Neural cell (in vitro differentiated cells): Measurements from ENCODE around the gene CBFA2T3. TPM values are rescaled to one million over a fixed set of nuclear protein-coding genes. Genes with fewer than 3 reads are reported as not detected.

Source experiments
- H2AFZ ChIP-seq: fragments of 200-600, 300-800 bp; sonication (generic), shearing (Covaris generic); 2 replicates; pipeline ENCODE4 v1.6.0; 2014; ENCODE audit warnings: low read depth, mild to moderate bottlenecking, antibody characterized with exemption, low read length, moderate library complexity
- H3F3A ChIP-seq: fragments of 200-600 bp; shearing (Covaris generic); 2 replicates; pipeline ENCODE4 v1.6.1; 2016; ENCODE audit warnings: mild to moderate bottlenecking, moderate library complexity, mixed read lengths, antibody characterized with exemption, low read length; ENCODE audit not compliant: insufficient read depth, poor library complexity, severe bottlenecking
- H3K27ac ChIP-seq: fragments of 200-600, 300-800 bp; sonication (generic), shearing (Covaris generic); 2 replicates; pipeline ENCODE4 v1.5.1; 2014; ENCODE audit warnings: mild to moderate bottlenecking, low read length, moderate library complexity
- H3K27me3 ChIP-seq: fragments of 300-800, 200-600 bp; sonication (generic), shearing (Covaris generic); 2 replicates; pipeline ENCODE4 v1.6.0; 2014; ENCODE audit warnings: mild to moderate bottlenecking, low read depth, low read length, moderate library complexity; ENCODE audit not compliant: insufficient read depth
- H3K36me3 ChIP-seq: fragments of 300-800, 200-600 bp; sonication (generic), shearing (Covaris generic); 2 replicates; pipeline ENCODE4 v1.5.1; 2014; ENCODE audit warnings: mild to moderate bottlenecking, antibody characterized with exemption, low read length, moderate library complexity; ENCODE audit not compliant: insufficient read depth
- H3K4me2 ChIP-seq: fragments of 300-800, 200-600 bp; sonication (generic), shearing (Covaris generic); 2 replicates; pipeline ENCODE4 v1.6.0; 2014; ENCODE audit warnings: mild to moderate bottlenecking, low read length
- H3K4me3 ChIP-seq: fragments of 300-800, 200-600 bp; sonication (generic), shearing (Covaris generic); 2 replicates; pipeline ENCODE4 v1.5.1; 2014; ENCODE audit warnings: mild to moderate bottlenecking, low read length, moderate library complexity
- H3K79me2 ChIP-seq: fragments of 200-600 bp; shearing (Covaris generic); replicated peaks from 2 replicates; pipeline ENCODE4 v1.6.0; 2014; ENCODE audit warnings: mild to moderate bottlenecking, low read length, moderate library complexity; ENCODE audit not compliant: insufficient read depth
- H3K9ac ChIP-seq: fragments of 300-800, 200-600 bp; sonication (generic), shearing (Covaris generic); 2 replicates; pipeline ENCODE4 v1.6.1; 2016; ENCODE audit warnings: mild to moderate bottlenecking, low read length, mixed read lengths
- H3K9me2 ChIP-seq: fragments of 200-600 bp; shearing (Covaris generic); 2 replicates; pipeline ENCODE4 v1.6.1; 2016; ENCODE audit warnings: mild to moderate bottlenecking, low read length, mixed read lengths; ENCODE audit not compliant: insufficient read depth
- H3K9me3 ChIP-seq: fragments of 200-600, 300-800 bp; sonication (generic), shearing (Covaris generic); 2 replicates; pipeline ENCODE4 v1.6.1; 2016; ENCODE audit warnings: mild to moderate bottlenecking, mixed run types, low read length, moderate library complexity, mixed read lengths
- H4K20me1 ChIP-seq: fragments of 200-600 bp; shearing (Covaris generic); 2 replicates; pipeline ENCODE4 v1.6.1; 2016; ENCODE audit warnings: mild to moderate bottlenecking, mixed run types; ENCODE audit not compliant: insufficient read depth
- EP300 ChIP-seq: fragments of 450-650 bp; conservative IDR thresholded peaks from 2 replicates; pipeline ENCODE4 v1.6.1; 2014; ENCODE audit warnings: antibody characterized with exemption, mild to moderate bottlenecking, moderate library complexity; ENCODE audit not compliant: poor library complexity, severe bottlenecking
- EZH2 ChIP-seq: fragments of 200-600, 300-800 bp; shearing (Covaris generic), sonication (generic); IDR thresholded peaks from 2 replicates; pipeline ENCODE4 v1.6.1; 2014; ENCODE audit warnings: antibody characterized with exemption, low read length, borderline replicate concordance, mild to moderate bottlenecking; ENCODE audit not compliant: insufficient read depth, poor library complexity, severe bottlenecking
- MXI1 ChIP-seq: fragments of 450-650 bp; conservative IDR thresholded peaks from 2 replicates; pipeline ENCODE4 v1.6.1; 2014; ENCODE audit warnings: antibody characterized with exemption, mild to moderate bottlenecking; ENCODE audit not compliant: poor library complexity, severe bottlenecking
- POLR2AphosphoS5 ChIP-seq: IDR thresholded peaks from 2 replicates; pipeline ENCODE4 v1.6.1; 2012
- RAD21 ChIP-seq: fragments of 450-650 bp; conservative IDR thresholded peaks from 2 replicates; pipeline ENCODE4 v1.6.1; 2014; ENCODE audit warnings: antibody characterized with exemption, mild to moderate bottlenecking, moderate library complexity
- SMC3 ChIP-seq: fragments of 450-650 bp; conservative IDR thresholded peaks from 2 replicates; pipeline ENCODE4 v1.6.1; 2014; ENCODE audit warnings: antibody characterized with exemption, mild to moderate bottlenecking, moderate library complexity; ENCODE audit not compliant: poor library complexity
- TAF1 ChIP-seq: IDR thresholded peaks from 2 replicates; pipeline ENCODE4 v1.6.1; 2012; ENCODE audit warnings: low read depth
- polyA plus RNA-seq: library from polyadenylated mRNA; depleted of rRNA; stranded (reverse); fragments of >200 nt; gene quantifications from 2 replicates; pipeline ENCODE4 v1.2.3, GENCODE V29; 2014
- TF ChIP-seq, protein P1 (sequence below): fragments of 450-650 bp; IDR thresholded peaks from 2 replicates; pipeline ENCODE4 v1.5.1; 2014; ENCODE audit warnings: antibody characterized with exemption, mild to moderate bottlenecking, moderate library complexity; ENCODE audit not compliant: poor library complexity, severe bottlenecking
- TF ChIP-seq, protein P2 (sequence below): IDR thresholded peaks from 2 replicates; pipeline ENCODE4 v1.6.1; 2012; ENCODE audit warnings: borderline replicate concordance

Gene CBFA2T3
- polyA plus RNA-seq, 1 donor from 2014 or later = 2.1 TPM

DNA sequence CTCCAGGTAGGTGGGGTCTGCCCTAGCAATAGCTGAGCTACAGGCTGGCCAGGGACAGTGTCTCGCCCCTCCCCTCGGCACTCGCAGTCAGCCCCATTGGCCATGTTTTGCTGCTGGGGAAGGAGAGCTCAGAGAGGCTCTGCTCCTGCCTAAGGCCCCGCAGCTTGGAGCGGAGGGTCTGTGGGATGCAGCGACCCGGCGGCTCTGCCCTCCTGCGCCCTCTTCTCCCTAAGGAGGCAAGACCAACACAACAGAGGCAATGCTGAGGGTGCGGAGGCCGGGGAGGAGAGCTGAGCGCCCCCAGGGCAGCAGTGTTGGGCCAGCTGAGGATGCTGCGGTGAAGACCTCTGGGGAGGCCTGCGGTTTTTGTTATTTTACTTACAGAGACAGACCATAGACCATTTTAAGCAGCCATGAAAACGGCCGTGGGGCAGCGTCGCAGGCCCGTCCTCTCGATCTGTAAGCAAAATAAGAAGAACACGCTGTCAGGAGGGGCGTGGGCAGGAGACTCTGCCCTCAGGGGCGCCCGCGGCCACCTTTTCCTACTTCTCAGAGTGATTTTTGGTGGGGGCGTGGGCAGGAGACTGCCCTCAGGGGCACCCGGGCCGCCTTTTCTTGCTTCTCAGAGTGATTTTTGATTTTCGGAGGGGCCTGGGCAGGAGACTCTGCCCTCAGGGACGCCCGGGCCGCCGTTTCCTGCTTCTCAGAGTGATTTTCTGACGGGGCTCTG lies 79.1 kb downstream of the CBFA2T3 start (continued):
- TF ChIP-seq TAF1 (no peak), POLR2AphosphoS5 (no peak)

DNA sequence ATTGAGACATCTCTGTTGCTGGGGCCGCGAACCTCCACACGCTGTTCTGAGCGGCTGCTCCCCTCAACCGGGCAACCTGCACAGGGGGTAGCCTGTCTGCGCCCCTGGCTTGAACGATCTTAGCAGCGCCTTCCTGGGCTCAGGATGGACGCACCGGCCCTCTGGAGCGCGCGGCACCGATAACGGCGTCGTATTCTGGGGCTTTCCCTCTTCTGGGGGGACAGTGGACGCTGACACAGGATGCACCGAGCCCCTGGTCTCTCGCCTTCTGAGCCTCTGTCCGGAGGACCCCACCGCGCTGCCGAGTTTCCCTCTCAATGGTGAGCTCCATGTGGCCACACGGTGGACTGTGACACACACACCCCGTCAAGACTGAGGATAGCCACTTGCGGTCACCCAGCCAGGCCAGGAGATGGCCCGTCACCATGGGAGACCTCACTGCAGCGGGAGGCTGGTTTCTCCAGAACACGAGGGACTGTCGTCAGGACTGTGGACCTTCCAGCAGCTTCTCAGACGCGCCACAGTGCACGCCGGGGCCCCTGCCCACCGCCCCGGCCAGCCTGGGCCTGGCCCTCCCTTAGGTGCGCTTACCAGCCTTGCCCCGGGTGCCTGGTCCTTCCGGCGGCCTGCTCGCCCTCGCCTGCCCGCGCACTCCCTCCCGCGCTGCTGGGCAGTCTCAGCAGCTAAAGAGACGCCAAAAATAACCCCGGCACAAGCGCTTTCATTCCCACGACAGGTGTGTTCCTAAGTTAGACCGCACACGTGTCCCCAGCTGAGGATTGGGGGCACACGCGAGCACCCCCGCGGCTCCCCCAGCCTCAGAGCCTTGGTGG lies 80.6 kb downstream of the CBFA2T3 start:
- H2AFZ ChIP-seq = no peak overlapping the region
- H3K9ac ChIP-seq = no peak overlapping the region
- H3F3A ChIP-seq = no peaks in the 10 kb centered on the region
- H3K27ac ChIP-seq = no peak overlapping the region
- H3K4me2 ChIP-seq = no peak overlapping the region
- H3K4me3 ChIP-seq = no peak overlapping the region
- H3K27me3 ChIP-seq = no peaks in the 10 kb centered on the region
- TF ChIP-seq RAD21 = no peak
- no peak for TF ChIP-seq EP300
- TF ChIP-seq, protein P1, sequence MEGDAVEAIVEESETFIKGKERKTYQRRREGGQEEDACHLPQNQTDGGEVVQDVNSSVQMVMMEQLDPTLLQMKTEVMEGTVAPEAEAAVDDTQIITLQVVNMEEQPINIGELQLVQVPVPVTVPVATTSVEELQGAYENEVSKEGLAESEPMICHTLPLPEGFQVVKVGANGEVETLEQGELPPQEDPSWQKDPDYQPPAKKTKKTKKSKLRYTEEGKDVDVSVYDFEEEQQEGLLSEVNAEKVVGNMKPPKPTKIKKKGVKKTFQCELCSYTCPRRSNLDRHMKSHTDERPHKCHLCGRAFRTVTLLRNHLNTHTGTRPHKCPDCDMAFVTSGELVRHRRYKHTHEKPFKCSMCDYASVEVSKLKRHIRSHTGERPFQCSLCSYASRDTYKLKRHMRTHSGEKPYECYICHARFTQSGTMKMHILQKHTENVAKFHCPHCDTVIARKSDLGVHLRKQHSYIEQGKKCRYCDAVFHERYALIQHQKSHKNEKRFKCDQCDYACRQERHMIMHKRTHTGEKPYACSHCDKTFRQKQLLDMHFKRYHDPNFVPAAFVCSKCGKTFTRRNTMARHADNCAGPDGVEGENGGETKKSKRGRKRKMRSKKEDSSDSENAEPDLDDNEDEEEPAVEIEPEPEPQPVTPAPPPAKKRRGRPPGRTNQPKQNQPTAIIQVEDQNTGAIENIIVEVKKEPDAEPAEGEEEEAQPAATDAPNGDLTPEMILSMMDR = no peak
- TF ChIP-seq, protein P2, sequence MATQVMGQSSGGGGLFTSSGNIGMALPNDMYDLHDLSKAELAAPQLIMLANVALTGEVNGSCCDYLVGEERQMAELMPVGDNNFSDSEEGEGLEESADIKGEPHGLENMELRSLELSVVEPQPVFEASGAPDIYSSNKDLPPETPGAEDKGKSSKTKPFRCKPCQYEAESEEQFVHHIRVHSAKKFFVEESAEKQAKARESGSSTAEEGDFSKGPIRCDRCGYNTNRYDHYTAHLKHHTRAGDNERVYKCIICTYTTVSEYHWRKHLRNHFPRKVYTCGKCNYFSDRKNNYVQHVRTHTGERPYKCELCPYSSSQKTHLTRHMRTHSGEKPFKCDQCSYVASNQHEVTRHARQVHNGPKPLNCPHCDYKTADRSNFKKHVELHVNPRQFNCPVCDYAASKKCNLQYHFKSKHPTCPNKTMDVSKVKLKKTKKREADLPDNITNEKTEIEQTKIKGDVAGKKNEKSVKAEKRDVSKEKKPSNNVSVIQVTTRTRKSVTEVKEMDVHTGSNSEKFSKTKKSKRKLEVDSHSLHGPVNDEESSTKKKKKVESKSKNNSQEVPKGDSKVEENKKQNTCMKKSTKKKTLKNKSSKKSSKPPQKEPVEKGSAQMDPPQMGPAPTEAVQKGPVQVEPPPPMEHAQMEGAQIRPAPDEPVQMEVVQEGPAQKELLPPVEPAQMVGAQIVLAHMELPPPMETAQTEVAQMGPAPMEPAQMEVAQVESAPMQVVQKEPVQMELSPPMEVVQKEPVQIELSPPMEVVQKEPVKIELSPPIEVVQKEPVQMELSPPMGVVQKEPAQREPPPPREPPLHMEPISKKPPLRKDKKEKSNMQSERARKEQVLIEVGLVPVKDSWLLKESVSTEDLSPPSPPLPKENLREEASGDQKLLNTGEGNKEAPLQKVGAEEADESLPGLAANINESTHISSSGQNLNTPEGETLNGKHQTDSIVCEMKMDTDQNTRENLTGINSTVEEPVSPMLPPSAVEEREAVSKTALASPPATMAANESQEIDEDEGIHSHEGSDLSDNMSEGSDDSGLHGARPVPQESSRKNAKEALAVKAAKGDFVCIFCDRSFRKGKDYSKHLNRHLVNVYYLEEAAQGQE = no peak
- no peaks in the 10 kb centered on the region for H4K20me1 ChIP-seq
- H3K79me2 ChIP-seq = no peaks in the 10 kb centered on the region
- H3K9me2 ChIP-seq = no peaks in the 10 kb centered on the region
- H3K36me3 ChIP-seq = no peaks in the 10 kb centered on the region
- H3K9me3 ChIP-seq = no peaks in the 10 kb centered on the region

DNA sequence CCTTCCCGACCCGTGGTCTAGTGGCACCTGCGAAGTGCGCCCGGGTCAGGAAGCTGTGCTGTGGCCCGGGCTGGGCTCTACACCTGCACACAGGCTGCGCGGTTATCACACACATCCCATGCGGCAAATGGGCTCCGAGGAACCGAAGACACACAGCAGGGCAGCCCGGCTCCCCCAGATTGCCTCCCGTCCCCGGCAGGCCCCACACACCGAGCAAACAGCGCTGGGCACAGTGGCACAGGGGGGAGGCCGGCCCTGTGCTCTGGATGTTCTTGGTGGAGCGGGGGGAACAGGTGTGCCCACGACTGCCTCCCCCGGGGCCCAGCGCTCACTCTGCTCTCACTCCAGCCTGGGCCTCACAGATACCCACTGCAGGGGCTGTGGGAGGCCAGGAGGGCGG lies 81.7 kb downstream of the CBFA2T3 start:
- Histone ChIP-seq H3K4me3 (no peak overlapping the region), H3K9me2 (no peaks in the 10 kb centered on the region), H3K79me2 (no peaks in the 10 kb centered on the region), H2AFZ (no peak overlapping the region), H3K36me3 (no peaks in the 10 kb centered on the region), H3K27me3 (no peaks in the 10 kb centered on the region), H3K4me2 (no peak overlapping the region), H3F3A (no peaks in the 10 kb centered on the region), H3K9me3 (no peaks in the 10 kb centered on the region), H3K9ac (no peak overlapping the region), H4K20me1 (no peaks in the 10 kb centered on the region), H3K27ac (no peak overlapping the region)
- TF ChIP-seq, protein P1 = no peak
- TF ChIP-seq MXI1 (no peak), POLR2AphosphoS5 (no peak), SMC3 (no peak), EP300 (no peak), EZH2 (no peak), TAF1 (no peak), RAD21 (no peak)
- TF ChIP-seq, protein P2 = no peak
